ENCODE results near the gene IFITM5. TPM values are rescaled to one million over a fixed set of nuclear protein-coding genes. Genes with fewer than 3 reads are reported as not detected.

Gene IFITM5
- total RNA-seq, 1 experiment from 2014 or later, result not detected

DNA sequence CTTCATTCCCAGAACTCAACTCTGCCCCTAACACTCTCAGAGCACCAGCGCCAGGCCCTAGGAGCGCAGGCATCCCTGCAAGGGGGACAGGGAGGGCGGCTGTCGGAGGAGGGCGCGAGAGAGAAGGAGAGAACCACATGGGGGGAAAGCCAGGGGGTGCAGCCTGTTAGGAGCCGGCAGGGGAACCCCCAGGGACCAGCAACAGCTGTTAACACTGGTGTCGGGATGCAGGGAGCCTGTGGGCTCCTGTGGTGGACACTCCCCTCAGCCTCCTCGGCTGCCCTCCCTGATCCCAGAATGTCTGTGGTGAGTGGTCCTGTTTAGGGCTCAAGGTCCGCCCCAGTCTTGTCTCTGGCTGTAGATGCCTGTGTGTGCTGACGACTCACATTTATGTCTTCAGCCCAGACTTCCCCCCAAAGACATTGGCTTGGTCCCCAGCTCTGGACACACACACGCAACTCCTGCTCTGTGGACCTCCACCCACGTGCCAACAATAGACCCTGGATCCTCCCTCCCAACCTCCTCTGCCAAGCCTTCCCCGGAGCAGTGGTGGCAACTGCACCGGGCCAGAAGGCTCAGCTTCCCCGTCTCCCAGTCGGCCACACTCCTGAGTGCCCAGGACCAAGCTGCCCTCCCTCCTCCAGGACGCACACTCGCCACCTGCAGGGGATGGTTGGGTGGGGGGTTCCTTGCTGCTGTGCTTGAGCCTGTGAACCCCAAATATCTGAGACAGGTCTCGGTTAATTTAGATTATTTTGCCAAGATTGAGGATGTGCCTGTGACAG lies 817 bp upstream of the IFITM5 start:
- no peak for DNase-seq (ENCODE audit: low read depth)
- in situ Hi-C loops (cut with HindIII; ENCODE audit: low pct_unique_long_range_greater_than_20kb, low sequenced_read_pairs), result no loop called here

DNA sequence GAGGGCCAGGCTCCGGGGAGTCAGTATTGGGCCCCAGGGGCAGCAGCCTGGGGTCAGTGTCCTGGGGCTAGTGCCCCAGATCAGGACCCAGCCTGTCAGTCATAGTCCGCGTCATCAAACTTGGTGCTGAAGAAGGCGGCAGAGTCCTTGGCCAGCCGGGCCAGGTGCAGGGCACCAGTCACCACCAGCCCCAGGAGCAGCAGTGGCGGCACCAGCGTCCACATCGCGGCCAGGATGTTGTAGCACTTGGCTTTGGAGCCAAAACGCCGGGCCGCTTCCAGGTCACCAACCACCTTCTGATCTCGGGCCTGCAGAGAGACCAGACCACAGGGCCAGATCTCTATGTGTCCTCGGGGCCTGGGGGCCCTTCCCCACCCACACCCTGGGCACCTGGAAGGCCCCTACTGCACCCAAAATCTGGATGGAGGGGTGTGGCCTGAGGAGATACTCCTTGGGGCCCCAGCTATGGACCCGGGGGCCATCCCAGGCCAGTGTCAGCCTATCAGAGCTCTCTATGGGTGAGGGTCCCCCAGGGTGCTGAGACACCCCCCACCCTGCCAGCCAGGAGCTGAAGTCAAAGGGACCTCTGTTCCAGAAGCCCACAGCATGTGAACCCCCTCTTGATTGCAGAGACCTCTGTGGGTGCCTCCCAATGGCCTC lies 790 bp downstream of the IFITM5 start:
- in situ Hi-C loops (cut with HindIII; ENCODE audit: low pct_unique_long_range_greater_than_20kb, low sequenced_read_pairs), result no loop called here
- no peak for DNase-seq (ENCODE audit: low read depth)

DNA sequence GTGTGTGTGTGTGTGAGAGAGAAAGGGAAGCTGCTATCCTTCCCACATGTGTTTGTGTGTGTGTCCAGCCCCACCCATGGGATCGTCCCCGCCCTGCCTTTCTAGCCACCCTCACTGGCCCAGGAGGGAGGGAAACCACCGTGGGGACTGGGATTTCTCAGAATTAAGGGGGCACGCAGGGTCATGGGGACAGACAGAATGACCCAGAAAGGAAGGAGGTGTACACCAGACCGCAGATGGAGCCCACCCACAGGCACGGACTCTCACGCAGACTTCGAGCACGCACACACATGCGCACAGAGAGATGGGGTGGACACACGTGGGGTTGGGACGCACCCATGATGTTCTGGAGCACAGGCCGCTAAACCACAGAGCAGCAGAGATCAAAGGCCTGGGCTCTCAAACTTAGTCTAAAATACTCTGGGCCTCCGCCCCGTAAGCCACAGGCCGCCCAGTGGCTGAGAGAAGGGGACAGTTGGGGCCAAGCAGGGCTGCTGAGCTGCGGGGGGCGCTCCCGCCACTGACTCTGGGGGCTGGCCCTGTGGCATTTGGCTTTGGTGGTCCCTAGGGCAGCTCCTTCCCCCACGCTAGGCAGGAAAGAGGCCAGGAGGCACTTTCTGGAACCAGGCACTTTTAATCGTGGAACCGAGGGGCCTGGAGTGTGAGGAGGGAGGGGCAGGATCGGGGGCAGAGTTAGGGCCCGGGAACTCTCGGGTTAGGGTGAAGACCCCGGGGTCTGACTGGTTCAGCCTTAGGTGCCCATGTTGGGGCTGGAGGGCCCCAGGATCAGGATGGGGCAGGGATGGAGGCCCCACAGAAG lies 1.5 kb downstream of the IFITM5 start:
- no peak for DNase-seq (ENCODE audit: low read depth)
- in situ Hi-C loops (cut with HindIII; ENCODE audit: low pct_unique_long_range_greater_than_20kb, low sequenced_read_pairs), result no loop called here

- in situ Hi-C loops (cut with HindIII; ENCODE audit: low pct_unique_long_range_greater_than_20kb, low sequenced_read_pairs), result no loop called here
- no peak for DNase-seq (ENCODE audit: low read depth)
Measured at GRCh38 chr11:297051-297585, 2.2 kb downstream of the IFITM5 start.

DNA sequence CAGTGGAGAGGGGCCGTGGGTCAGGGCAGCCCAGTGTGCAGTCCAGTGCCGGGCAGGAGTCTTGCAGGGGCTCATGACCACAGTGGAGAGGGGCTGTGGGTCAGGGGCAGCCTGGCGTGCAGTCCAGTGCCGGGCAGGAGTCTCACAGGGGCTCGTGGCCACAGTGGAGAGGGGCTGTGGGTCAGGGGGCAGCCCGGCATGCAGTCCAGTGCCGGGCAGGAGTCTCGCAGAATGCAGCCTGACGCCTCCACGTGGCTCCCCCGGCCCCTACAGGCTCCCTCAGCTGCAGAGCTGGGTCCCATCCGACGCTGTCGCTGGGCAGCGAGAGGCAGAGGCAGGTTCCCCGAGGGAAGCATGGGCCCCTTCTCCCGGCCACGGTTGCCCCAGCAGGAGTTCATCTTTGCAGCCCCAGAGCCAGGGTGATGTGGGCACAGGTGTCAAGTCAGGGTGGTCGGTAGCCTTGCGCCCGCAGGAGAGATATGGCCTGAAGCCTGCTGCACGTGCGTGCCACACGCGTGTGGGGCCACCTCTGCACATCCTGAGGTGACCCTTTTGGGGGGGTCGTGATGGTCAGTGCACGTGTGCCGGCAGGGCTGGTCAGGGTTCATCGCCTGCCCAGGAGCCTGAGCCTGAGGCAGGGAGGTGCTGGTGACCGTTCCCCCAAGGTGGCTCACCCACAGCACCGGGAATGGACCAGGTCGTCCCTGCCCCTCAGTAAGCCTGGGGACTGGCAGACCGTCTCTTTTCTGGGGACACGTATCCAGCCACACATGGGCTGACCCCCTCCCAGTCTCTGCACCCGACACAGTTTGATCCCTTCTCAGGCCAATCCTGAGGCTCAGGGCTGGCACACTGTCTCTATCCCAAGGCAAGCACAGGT lies 2.9 kb downstream of the IFITM5 start:
- no peak for DNase-seq (ENCODE audit: low read depth)
- in situ Hi-C loops (cut with HindIII; ENCODE audit: low pct_unique_long_range_greater_than_20kb, low sequenced_read_pairs), result no loop called here

GRCh38 chr11:295351-296170 lies 3.8 kb downstream of the IFITM5 start:
- DNase-seq (ENCODE audit: low read depth), result no peak
- in situ Hi-C loops (cut with HindIII; ENCODE audit: low pct_unique_long_range_greater_than_20kb, low sequenced_read_pairs), result no loop called here

- no peak for DNase-seq (ENCODE audit: low read depth)
- in situ Hi-C loops (cut with HindIII; ENCODE audit: low pct_unique_long_range_greater_than_20kb, low sequenced_read_pairs), result no loop called here
Measured at GRCh38 chr11:294780-295179, 4.5 kb downstream of the IFITM5 start.

DNA sequence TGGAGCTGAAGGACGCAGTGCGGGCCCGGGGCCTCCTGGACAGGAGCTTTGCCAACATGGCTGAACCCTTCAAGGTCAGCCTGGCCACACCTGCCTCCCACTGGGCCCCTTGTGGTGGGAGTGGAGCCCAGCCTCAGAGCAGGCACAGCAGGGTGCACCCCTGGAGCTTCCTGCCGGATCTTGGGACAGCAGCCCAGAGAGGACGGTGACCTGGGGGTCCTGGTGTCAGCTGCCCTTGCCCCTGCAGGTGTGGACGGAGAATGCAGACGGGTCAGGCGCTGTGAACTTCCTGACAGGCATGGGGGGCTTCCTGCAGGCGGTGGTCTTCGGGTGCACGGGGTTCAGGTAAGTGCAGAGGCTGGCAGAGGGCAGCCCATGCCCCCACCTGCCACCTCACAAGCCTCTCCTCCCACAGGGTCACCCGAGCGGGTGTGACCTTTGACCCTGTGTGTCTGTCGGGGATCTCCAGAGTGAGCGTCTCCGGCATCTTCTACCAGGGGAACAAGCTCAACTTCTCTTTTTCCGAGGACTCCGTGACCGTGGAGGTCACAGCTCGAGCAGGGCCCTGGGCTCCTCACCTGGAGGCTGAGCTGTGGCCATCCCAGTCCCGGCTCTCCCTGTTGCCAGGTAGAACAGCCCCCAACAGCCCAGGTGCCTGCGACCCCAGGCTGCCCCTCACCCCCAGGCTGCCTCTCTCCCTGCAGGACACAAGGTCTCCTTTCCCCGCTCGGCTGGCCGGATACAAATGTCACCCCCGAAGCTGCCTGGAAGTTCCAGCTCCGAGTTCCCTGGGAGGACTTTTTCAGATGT lies 5.3 kb downstream of the IFITM5 start:
- no peak for DNase-seq (ENCODE audit: low read depth)
- in situ Hi-C loops (cut with HindIII; ENCODE audit: low pct_unique_long_range_greater_than_20kb, low sequenced_read_pairs), result no loop called here

GRCh38 chr11:293271-293851 lies 6.0 kb downstream of the IFITM5 start:
- in situ Hi-C loops (cut with HindIII; ENCODE audit: low pct_unique_long_range_greater_than_20kb, low sequenced_read_pairs), result no loop called here

DNA sequence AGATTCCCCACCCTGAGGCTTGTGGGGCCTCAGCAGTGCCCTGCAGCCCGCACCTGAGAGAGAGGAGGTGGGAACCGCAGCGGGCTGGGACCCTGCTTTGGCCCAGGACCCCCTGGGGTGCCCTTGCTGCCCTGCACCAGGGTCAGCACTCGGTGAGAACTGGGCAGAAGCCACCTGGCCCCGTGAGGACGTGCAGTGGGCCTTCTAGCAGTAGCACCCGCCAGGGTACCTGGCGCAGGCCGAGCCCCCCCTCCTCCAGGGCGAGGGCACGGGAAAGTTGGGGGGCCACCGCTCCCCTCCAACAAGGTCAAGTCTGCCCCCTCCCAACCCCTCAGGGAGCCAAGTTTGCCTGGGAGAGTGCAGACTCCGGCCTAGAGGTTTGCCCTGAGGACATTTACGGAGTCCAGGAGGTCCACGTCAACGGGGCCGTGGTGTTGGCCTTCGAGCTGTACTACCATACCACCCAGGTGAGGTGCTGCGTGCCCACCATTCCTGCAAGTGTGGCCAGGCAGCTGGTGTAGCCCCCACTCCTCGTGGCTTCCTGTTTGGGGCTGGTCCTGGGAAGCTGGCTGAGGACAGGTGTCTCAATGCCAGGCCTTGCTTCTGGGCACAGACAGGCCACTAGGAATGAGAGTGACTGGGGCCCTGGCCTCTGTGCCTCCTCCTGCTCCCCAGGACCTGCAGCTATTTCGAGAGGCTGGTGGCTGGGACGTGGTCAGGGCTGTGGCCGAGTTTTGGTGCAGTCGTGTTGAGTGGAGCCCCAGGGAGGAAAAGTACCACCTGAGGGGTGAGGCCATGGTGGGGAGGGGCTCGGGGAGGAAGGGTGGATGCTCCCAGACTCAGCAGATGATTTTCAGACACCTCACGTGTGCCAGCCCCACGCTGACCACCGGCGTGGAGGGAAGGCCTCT lies 6.9 kb downstream of the IFITM5 start:
- no peak for DNase-seq (ENCODE audit: low read depth)
- in situ Hi-C loops (cut with HindIII; ENCODE audit: low pct_unique_long_range_greater_than_20kb, low sequenced_read_pairs), result no loop called here

More at GRCh38 chr11:293271-293851, 6.0 kb downstream of the IFITM5 start:
- DNase-seq (ENCODE audit: low read depth), result no peak

DNA sequence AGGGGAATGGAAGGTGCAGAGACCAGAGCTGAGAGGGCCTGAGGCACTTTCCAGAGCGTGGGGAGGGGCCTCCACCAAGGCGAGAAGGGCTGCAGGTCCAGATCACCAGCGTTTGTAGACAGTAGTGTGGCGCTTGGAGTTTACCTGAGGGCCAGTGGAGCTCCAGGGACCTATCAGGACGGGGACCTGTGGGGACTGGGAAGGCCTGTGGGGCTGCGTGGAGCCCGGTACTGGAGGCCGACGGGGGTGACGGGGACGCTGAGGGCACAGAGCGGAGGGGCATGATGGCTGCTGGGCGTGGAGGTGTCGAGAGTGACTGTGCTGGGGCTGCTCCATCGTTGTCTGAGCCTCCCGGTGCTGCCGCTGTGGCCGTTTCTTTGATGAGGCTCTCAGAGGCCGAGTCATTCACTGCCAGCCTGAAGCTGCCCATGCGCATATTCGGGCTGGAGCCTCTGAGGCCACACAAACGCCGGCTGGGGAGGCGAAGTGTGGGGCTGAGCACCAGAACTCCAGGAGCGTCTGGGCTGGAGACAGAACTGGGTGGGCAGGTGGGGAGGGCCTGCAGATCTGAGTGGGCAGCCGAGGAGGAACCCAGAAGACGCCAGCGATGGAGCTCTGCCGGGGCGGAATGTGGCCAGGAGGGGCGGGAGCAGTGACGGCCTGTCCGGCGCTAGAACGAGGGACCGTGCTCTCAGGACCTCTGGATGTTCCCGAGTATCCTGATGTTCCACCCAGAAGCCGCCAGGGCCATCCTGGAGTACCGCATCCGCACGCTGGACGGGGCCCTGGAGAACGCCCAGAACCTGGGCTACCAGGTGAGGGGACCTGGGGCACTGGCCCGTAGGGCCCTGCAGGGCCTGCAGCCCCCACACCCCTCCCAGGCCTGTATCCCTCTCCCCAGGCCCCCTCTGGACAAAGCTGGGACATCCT lies 7.8 kb downstream of the IFITM5 start:
- in situ Hi-C loops (cut with HindIII; ENCODE audit: low pct_unique_long_range_greater_than_20kb, low sequenced_read_pairs), result no loop called here
- DNase-seq (ENCODE audit: low read depth), result no peak

DNA sequence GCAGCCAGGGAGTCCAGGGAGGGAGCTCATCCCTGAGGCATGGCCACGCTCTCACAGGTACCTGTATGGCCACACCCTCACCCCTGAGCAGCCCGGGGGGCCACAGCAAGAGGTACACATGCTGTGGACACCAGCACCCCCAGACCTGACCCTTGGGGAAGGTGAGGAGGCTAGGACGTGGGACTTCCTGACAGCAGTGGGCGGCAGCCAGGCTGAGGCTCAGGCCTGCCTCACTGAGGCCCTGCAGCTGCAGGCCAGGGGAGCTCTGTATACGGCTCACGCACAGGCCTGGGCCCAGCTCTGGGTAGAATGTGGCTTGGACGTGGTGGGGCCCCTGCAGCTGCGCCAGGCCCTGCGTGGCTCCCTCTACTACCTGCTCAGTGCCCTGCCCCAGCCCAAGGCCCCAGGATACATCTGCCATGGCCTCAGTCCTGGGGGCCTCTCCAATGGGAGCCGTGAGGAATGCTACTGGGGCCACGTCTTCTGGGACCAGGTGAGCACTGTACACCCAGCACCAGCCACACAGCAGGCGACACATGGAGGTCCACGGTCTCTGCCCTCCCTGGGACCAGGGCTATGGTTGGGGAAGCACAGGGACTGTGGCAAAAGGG lies 8.6 kb downstream of the IFITM5 start:
- in situ Hi-C loops (cut with HindIII; ENCODE audit: low pct_unique_long_range_greater_than_20kb, low sequenced_read_pairs), result no loop called here
- no peak for DNase-seq (ENCODE audit: low read depth)

DNA sequence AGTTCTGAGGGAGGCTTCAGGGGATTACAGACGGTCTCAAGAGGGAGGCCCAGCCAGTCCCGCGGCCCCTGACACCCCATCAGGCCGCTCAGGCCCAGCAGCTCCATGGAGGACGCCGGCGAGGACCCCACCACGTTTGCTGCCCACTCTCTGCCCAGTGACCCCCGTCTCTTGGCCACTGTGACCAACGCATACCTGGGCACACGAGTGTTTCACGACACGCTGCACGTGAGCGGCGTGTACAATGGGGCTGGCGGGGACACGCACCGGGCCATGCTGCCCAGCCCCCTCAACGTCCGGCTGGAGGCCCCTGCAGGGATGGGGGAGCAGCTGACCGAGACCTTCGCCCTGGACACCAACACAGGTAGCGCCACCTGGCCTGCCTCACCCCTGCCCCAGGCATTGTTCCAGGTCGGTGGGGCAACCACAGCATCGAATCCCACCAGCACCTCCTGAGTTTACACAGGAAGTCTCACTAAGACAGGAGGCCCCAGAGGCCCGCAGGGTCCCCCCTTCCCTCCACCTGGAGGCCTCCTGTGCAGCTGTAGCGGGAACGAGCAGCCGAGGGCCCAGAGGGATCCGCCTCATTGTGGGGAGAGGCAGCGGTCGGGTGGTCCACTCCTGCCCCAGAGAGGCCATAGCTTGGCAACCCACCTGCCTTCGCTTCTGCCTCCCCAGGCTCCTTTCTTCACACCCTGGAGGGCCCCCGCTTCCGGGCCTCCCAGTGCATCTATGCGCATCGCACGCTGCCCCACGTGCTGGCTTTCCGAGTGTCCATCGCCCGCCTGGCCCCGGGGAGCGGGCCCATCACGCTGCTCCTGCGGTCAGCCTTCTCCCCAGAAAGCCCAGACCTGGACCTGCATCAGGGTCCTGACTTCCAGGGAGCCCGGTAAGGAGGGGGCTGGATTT lies 9.4 kb downstream of the IFITM5 start:
- in situ Hi-C loops (cut with HindIII; ENCODE audit: low pct_unique_long_range_greater_than_20kb, low sequenced_read_pairs), result no loop called here
- DNase-seq (ENCODE audit: low read depth), result no peak

Measured in Caki2 (cell line).